OCI-LY1 (cell line): ENCODE data around the gene SLC9A1.

ENCODE experiments used
- CTCF ChIP-seq: fragments of 200-600 bp; sonication (generic), shearing (Covaris generic); IDR thresholded peaks from 2 replicates; pipeline ENCODE4 v1.5.1; 2017; ENCODE audit warnings: mild to moderate bottlenecking, antibody characterized with exemption, low read length, moderate library complexity, mixed read lengths
- EZH2 ChIP-seq: fragments of 200-600 bp; sonication (generic), shearing (Covaris generic); IDR thresholded peaks from 2 replicates; pipeline ENCODE4 v1.8.0; 2017; ENCODE audit warnings: borderline replicate concordance, mixed run types, mild to moderate bottlenecking, antibody characterized with exemption, low read length, moderate library complexity, mixed read lengths

- TF ChIP-seq CTCF: no peak
- no peak for TF ChIP-seq EZH2
Observed at GRCh38 chr1:27052527-27052926, 102.4 kb downstream of the SLC9A1 start.
